B cell (primary cell): ENCODE data around the gene HTR3E. TPM values are rescaled to one million over a fixed set of nuclear protein-coding genes. Genes with fewer than 3 reads are reported as not detected.
"Not testable (repeated sequence)": the region's sequence is repeated elsewhere in the genome, so short reads cannot be mapped to it uniquely, and the experiment has no call there.

Experiments used
- ATAC-seq: fragments of 200-7000 bp; cut with Tn5 transposase; one replicate; pipeline ENCODE4 v1.10.0; 2021; ENCODE audit warnings: low read depth, mild to moderate bottlenecking, moderate number of reproducible peaks, moderate library complexity
- CTCF ChIA-PET: fragments of 350-600 bp; sonication (Branson Sonifier 250); formaldehyde crosslinking; loops from one replicate; lab custom pipeline; 2021; ENCODE audit warnings: antibody characterized with exemption, inconsistent platforms; lab: Charles Lee
- POLR2A ChIA-PET: fragments of 350-600 bp; sonication (Branson Sonifier 250); formaldehyde crosslinking; loops from one replicate; lab custom pipeline; 2021; ENCODE audit warnings: antibody characterized with exemption; lab: Charles Lee
- DNase-seq: peaks from one replicate; pipeline ENCODE4 v3.0.0; 2013
- H2AFZ ChIP-seq: 2 replicates; pipeline ENCODE4 v1.6.1; 2012; ENCODE audit warnings: mild to moderate bottlenecking, low read depth, low read length; ENCODE audit not compliant: insufficient read depth, poor library complexity, severe bottlenecking
- H3K27ac ChIP-seq, 2 donors: 1 replicate in 1 of 2; 2 replicates in 1 of 2; pipeline ENCODE4 v1.5.1; 2012 to 2013; ENCODE audit warnings: low read length in 2 of 2, mild to moderate bottlenecking in 2 of 2, moderate library complexity in 1 of 2
- H3K27me3 ChIP-seq, 4 experiments: fragments of 200-600 bp in 1 of 4; sonication (generic) in 1 of 4; replicated peaks in 1 of 4; 1 replicate in 2 of 4; 2 replicates in 2 of 4; pipeline versions ENCODE4 v1.6.1 to v1.7.0; 2013 to 2016; ENCODE audit warnings: low read length in 3 of 4, mild to moderate bottlenecking in 2 of 4, mixed read lengths in 1 of 4, moderate library complexity in 1 of 4; ENCODE audit not compliant: insufficient read depth in 4 of 4, control insufficient read depth in 3 of 4; ENCODE audit errors: control extremely low read depth in 1 of 4
- H3K36me3 ChIP-seq, 2 experiments: replicated peaks in 1 of 2; 1 replicate in 1 of 2; 2 replicates in 1 of 2; pipeline versions ENCODE4 v1.6.1 to v1.7.1; 2013; ENCODE audit warnings: low read length in 1 of 2; ENCODE audit not compliant: insufficient read depth in 2 of 2, control insufficient read depth in 1 of 2; ENCODE audit errors: control extremely low read depth in 1 of 2, extremely low read depth in 1 of 2
- H3K4me1 ChIP-seq, 2 donors: fragments of 200-600 bp in 1 of 2; sonication (generic) in 1 of 2; 1 replicate in 1 of 2; 2 replicates in 1 of 2; pipeline versions ENCODE4 v1.5.1 to v1.6.1; 2013 to 2017; ENCODE audit warnings: low read length in 2 of 2; ENCODE audit not compliant: control insufficient read depth in 2 of 2, insufficient read depth in 2 of 2
- H3K4me2 ChIP-seq: replicated peaks from 2 replicates; pipeline ENCODE3; 2012; ENCODE audit warnings: mild to moderate bottlenecking, low read depth, low read length; ENCODE audit not compliant: poor library complexity, severe bottlenecking
- H3K4me3 ChIP-seq, 5 experiments: fragments of 200-600 bp in 1 of 5; sonication (generic) in 1 of 5; 1 replicate in 3 of 5; 2 replicates in 2 of 5; pipeline versions ENCODE4 v1.5.1 to v1.7.0; 2011 to 2016; ENCODE audit warnings: low read length in 4 of 5, mild to moderate bottlenecking in 4 of 5, low read depth in 2 of 5, control low read depth in 1 of 5, moderate library complexity in 1 of 5; ENCODE audit not compliant: insufficient read depth in 1 of 5; ENCODE audit errors: control extremely low read depth in 1 of 5, extremely low read depth in 1 of 5
- H3K79me2 ChIP-seq: fragments of 200-600 bp; sonication (generic); one replicate; pipeline ENCODE4 v1.6.0; 2016; ENCODE audit warnings: low read length; ENCODE audit not compliant: control insufficient read depth, insufficient read depth
- H3K9ac ChIP-seq: fragments of 200-600 bp; sonication (generic); 2 replicates; pipeline ENCODE4 v1.6.1; 2017; ENCODE audit warnings: mild to moderate bottlenecking, low read length, moderate library complexity
- H3K9me3 ChIP-seq, 3 donors: one replicate each; pipeline versions ENCODE4 v1.6.1 to v1.7.1; 2013; ENCODE audit warnings: low read length in 2 of 3; ENCODE audit not compliant: control insufficient read depth in 2 of 3, insufficient read depth in 1 of 3; ENCODE audit errors: control extremely low read depth in 1 of 3
- H4K20me1 ChIP-seq: 2 replicates; pipeline ENCODE4 v1.6.0; 2012; ENCODE audit warnings: mild to moderate bottlenecking, low read length; ENCODE audit not compliant: insufficient read depth, control insufficient read depth, poor library complexity, severe bottlenecking
- H3K27ac Mint-ChIP-seq: one replicate; pipeline ENCODE4 v1.8.0; 2021; ENCODE audit warnings: mixed read lengths
- H3K27me3 Mint-ChIP-seq: one replicate; pipeline ENCODE4 v1.8.0; 2021; ENCODE audit warnings: mixed read lengths
- H3K4me1 Mint-ChIP-seq: one replicate; pipeline ENCODE4 v1.8.0; 2021; ENCODE audit warnings: mixed read lengths
- H3K4me3 Mint-ChIP-seq: one replicate; pipeline ENCODE4 v1.8.0; 2021; ENCODE audit warnings: mixed read lengths
- H3K9me3 Mint-ChIP-seq: one replicate; pipeline ENCODE4 v1.8.0; 2022; ENCODE audit warnings: mixed read lengths; ENCODE audit not compliant: insufficient read depth
- EZH2 ChIP-seq: IDR thresholded peaks from 2 replicates; pipeline ENCODE4 v1.6.1; 2012; ENCODE audit warnings: borderline replicate concordance, low read depth, mild to moderate bottlenecking, moderate library complexity, low read length; ENCODE audit not compliant: insufficient read depth, poor library complexity, severe bottlenecking
- WGBS: methylation state at CpG from one replicate; pipeline ENCODE4 v1.1.5; 2013; ENCODE audit warnings: missing lambda C conversion rate; ENCODE audit not compliant: insufficient coverage; 5-methylcytosine and 5-hydroxymethylcytosine counted together
- intact Hi-C: fragments of 100-400 bp; cut with micrococcal nuclease; formaldehyde crosslinking; loops from one replicate; pipeline ENCODE4 v1.10.0; 2022
- polyA plus RNA-seq: library from polyadenylated mRNA; depleted of rRNA; stranded (reverse); fragments of >200 nt; gene quantifications from 2 replicates; pipeline ENCODE4 v1.2.3, GENCODE V29; 2012
- total RNA-seq, 2 donors: library from RNA; stranded (reverse); fragments of 120-200 nt in 1 of 2; gene quantifications; 1 replicate in 1 of 2; 2 replicates in 1 of 2; pipeline versions ENCODE4 v1.2.3 to v1.2.4, GENCODE V29; 2013 to 2022
- TF ChIP-seq, protein P1 (sequence below): fragments of 200-600 bp; IDR thresholded peaks from one replicate; pipeline ENCODE4 v1.8.0; 2022; ENCODE audit warnings: antibody characterized with exemption, mild to moderate bottlenecking

Gene HTR3E
- total and polyA plus RNA-seq, 2 donors (not counting 1 experiment from before 2014, with no cell fraction given), result not detected

DNA sequence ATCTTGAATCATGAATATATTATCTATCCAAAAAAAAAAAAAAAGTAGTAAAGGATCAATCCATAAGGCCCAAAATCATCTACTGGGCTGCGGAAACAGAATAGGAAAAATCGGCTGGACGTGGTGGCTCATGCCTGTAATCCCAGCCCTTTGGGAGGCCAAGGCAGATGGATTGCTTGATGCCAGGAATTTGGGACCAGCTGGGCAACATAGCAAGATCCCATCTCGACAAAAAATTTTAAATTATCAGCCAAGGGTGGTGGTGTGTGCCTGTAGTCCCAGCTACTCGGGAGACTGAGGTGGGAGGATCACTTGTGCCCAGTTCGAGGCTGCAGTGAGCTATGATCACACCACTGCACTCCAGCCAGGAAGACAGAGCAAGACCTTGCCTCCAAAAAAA, 52.3 kb downstream of the HTR3E start:
- no CpG with 5 or more reads among the region's 6 CpGs for WGBS
- no peak overlapping the region for H3K27ac Mint-ChIP-seq
- no peaks in the 10 kb centered on the region for H3K9me3 Mint-ChIP-seq
- no peak overlapping the region for H3K4me3 Mint-ChIP-seq
- Histone ChIP-seq H3K36me3 (peaks cover 6 to 22% of the 10 kb centered on the region in 2 experiments), H3K4me2 (no peak overlapping the region), H3K4me1 (peaks cover 11 to 12% of the 10 kb centered on the region in 2 donors), H3K9me3 (no peaks in the 10 kb centered on the region), H3K9ac (no peak overlapping the region), H3K4me3 (no peak overlapping the region), H3K27me3 (no peaks in the 10 kb centered on the region), H2AFZ (no peak overlapping the region), H4K20me1 (no peaks in the 10 kb centered on the region), H3K27ac (no peak overlapping the region), H3K79me2 (no peaks in the 10 kb centered on the region)
- POLR2A ChIA-PET, result no interaction called here
- no peaks in the 10 kb centered on the region for H3K27me3 Mint-ChIP-seq
- intact Hi-C loops, result no loop called here
- CTCF ChIA-PET, result no interaction called here
- DNase-seq (no peak), ATAC-seq (no peak)
- H3K4me1 Mint-ChIP-seq, result peaks cover 11% of the 10 kb centered on the region
- no peak for TF ChIP-seq EZH2
- TF ChIP-seq, protein P1, sequence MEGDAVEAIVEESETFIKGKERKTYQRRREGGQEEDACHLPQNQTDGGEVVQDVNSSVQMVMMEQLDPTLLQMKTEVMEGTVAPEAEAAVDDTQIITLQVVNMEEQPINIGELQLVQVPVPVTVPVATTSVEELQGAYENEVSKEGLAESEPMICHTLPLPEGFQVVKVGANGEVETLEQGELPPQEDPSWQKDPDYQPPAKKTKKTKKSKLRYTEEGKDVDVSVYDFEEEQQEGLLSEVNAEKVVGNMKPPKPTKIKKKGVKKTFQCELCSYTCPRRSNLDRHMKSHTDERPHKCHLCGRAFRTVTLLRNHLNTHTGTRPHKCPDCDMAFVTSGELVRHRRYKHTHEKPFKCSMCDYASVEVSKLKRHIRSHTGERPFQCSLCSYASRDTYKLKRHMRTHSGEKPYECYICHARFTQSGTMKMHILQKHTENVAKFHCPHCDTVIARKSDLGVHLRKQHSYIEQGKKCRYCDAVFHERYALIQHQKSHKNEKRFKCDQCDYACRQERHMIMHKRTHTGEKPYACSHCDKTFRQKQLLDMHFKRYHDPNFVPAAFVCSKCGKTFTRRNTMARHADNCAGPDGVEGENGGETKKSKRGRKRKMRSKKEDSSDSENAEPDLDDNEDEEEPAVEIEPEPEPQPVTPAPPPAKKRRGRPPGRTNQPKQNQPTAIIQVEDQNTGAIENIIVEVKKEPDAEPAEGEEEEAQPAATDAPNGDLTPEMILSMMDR, result no peak

DNA sequence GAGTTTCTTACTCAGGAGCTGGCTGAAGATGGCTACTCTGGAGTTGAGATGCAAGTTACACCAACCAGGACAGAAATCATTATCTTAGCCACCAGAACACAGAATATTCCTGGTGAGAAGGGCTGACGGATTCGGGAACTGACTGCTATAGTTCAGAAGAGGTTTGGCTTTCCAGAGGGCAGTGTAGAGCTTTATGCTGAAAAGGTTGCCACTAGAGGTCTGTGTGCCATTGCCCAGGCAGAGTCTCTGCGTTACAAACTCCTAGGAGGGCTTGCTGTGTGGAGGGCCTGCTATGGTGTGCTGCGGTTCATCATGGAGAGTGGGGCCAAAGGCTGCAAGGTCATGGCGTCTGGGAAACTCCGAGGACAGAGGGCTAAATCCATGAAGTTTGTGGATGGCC, 52.9 kb downstream of the HTR3E start:
- H3K9ac ChIP-seq, H3K27ac Mint-ChIP-seq, H3K9me3 Mint-ChIP-seq, H3K4me3 Mint-ChIP-seq, H3K79me2 ChIP-seq, H3K4me2 ChIP-seq, H3K27me3 ChIP-seq, H4K20me1 ChIP-seq, H3K27ac ChIP-seq, H3K9me3 ChIP-seq, intact Hi-C loops, DNase-seq, ATAC-seq, CTCF ChIA-PET, H2AFZ ChIP-seq, POLR2A ChIA-PET, H3K27me3 Mint-ChIP-seq, H3K4me3 ChIP-seq: not testable (repeated sequence)
- peaks cover 11% of the 10 kb centered on the region for H3K4me1 Mint-ChIP-seq
- 94% methylated on average over 6 of the region's 6 CpGs for WGBS
- H3K4me1 ChIP-seq, result peaks cover 8 to 10% of the 10 kb centered on the region in 2 donors
- peaks cover 4 to 16% of the 10 kb centered on the region in 2 experiments for H3K36me3 ChIP-seq
